HG03095 (cell line): Measurements from ENCODE around the gene EXOSC10.
"Not testable (repeated sequence)": the region's sequence is repeated elsewhere in the genome, so short reads cannot be mapped to it uniquely, and the experiment has no call there.

Source experiments
- ATAC-seq: cut with Tn5 transposase; IDR thresholded peaks from one replicate; pipeline ENCODE4 v1.9.1; 2021; ENCODE audit warnings: moderate library complexity; ENCODE audit not compliant: unreplicated experiment

Gene EXOSC10

GRCh38 chr1:11044849-11045427 lies 54.7 kb downstream of the EXOSC10 start:
- no peak for ATAC-seq

GRCh38 chr1:11044086-11044848 lies 55.4 kb downstream of the EXOSC10 start:
- ATAC-seq, result no peak

- no peak for ATAC-seq
These were observed 56.4 kb downstream of the EXOSC10 start for GRCh38 chr1:11042995-11043874.

- ATAC-seq, result no peak
These were observed 57.6 kb downstream of the EXOSC10 start for GRCh38 chr1:11042065-11042464.

GRCh38 chr1:11041048-11041447 lies 58.6 kb downstream of the EXOSC10 start:
- ATAC-seq, result no peak

GRCh38 chr1:11040105-11040429 lies 59.6 kb downstream of the EXOSC10 start:
- ATAC-seq, result not testable (repeated sequence)

- no peak for ATAC-seq
These were observed 60.1 kb downstream of the EXOSC10 start for GRCh38 chr1:11039351-11040104.

GRCh38 chr1:11037740-11038182 lies 61.9 kb downstream of the EXOSC10 start:
- no peak for ATAC-seq

GRCh38 chr1:11037019-11037739 lies 62.5 kb downstream of the EXOSC10 start:
- not testable (repeated sequence) for ATAC-seq

- ATAC-seq, result no peak
These were observed 67.9 kb downstream of the EXOSC10 start for GRCh38 chr1:11031624-11032262.

GRCh38 chr1:11030865-11031264 lies 68.8 kb downstream of the EXOSC10 start:
- ATAC-seq, result no peak

- ATAC-seq, result no peak
These were observed 71.7 kb downstream of the EXOSC10 start for GRCh38 chr1:11028018-11028417.

- ATAC-seq, result no peak
These were observed 72.4 kb downstream of the EXOSC10 start for GRCh38 chr1:11027316-11027715.

- ATAC-seq, result no peak
These were observed 72.8 kb downstream of the EXOSC10 start for GRCh38 chr1:11026903-11027302.

- no peak for ATAC-seq
These were observed 73.6 kb downstream of the EXOSC10 start for GRCh38 chr1:11026052-11026451.

- ATAC-seq, result no peak
These were observed 74.1 kb downstream of the EXOSC10 start for GRCh38 chr1:11025618-11026017.

- no peak for ATAC-seq
These were observed 74.8 kb downstream of the EXOSC10 start for GRCh38 chr1:11024874-11025203.

GRCh38 chr1:11024154-11024873 lies 75.4 kb downstream of the EXOSC10 start:
- ATAC-seq, result no peak

- no peak for ATAC-seq
These were observed 76.5 kb downstream of the EXOSC10 start for GRCh38 chr1:11023201-11023600.
